Esophagus muscularis mucosa (tissue), 4 donors: Measurements from ENCODE around the gene LRIG2. TPM values are rescaled to one million over a fixed set of nuclear protein-coding genes. Genes with fewer than 3 reads are reported as not detected.
"Not testable (repeated sequence)": the region's sequence is repeated elsewhere in the genome, so short reads cannot be mapped to it uniquely, and the experiment has no call there.

Experiments
- DNase-seq: peaks from one replicate; pipeline ENCODE4 v3.0.0-alpha.2; 2017; ENCODE audit errors: extremely low spot score
- H3K27ac ChIP-seq, 4 donors: fragments of 200-600 bp; sonication (generic); replicated peaks in 1 of 4; 1 replicate in 3 of 4; 2 replicates in 1 of 4; pipeline ENCODE4 v1.5.1; 2016 to 2019; ENCODE audit warnings: mild to moderate bottlenecking in 1 of 4
- H3K27me3 ChIP-seq, 4 donors: fragments of 200-600 bp; sonication (generic); one replicate each; pipeline versions ENCODE4 v1.5.1 to v1.6.0; 2016 to 2019
- H3K36me3 ChIP-seq, 4 donors: fragments of 200-600 bp; sonication (generic); one replicate each; pipeline ENCODE4 v1.5.1; 2016 to 2019
- H3K4me1 ChIP-seq, 4 donors: fragments of 200-600 bp; sonication (generic); one replicate each; pipeline ENCODE4 v1.5.1; 2016 to 2019
- H3K4me3 ChIP-seq, 4 donors: fragments of 200-600 bp; sonication (generic); 1 replicate in 2 of 4; 2 replicates in 2 of 4; pipeline ENCODE4 v1.5.1; 2016 to 2019; ENCODE audit warnings: mild to moderate bottlenecking in 4 of 4, moderate library complexity in 1 of 4
- H3K9me3 ChIP-seq, 4 donors: fragments of 200-600 bp; sonication (generic); 1 replicate in 3 of 4; 2 replicates in 1 of 4; pipeline ENCODE4 v1.5.1; 2016 to 2019
- EP300 ChIP-seq: sonication (generic); formaldehyde crosslinking; IDR thresholded peaks from one replicate; pipeline ENCODE4 v1.6.1; 2017; ENCODE audit warnings: antibody characterized with exemption
- POLR2A ChIP-seq: fragments of 450-650 bp; IDR thresholded peaks from one replicate; pipeline ENCODE4 v1.6.1; 2017; ENCODE audit warnings: antibody characterized with exemption, moderate library complexity, mild to moderate bottlenecking, low read depth
- POLR2AphosphoS5 ChIP-seq, 2 donors: sonication (generic); formaldehyde crosslinking; IDR thresholded peaks; one replicate each; pipeline ENCODE4 v1.6.1; 2017; ENCODE audit warnings: antibody characterized with exemption in 2 of 2
- WGBS: methylation state at CpG from one replicate; pipeline ENCODE4 v1.1.5; 2018; 5-methylcytosine and 5-hydroxymethylcytosine counted together
- intact Hi-C: fragments of 100-400 bp; cut with DNase I; formaldehyde crosslinking; loops from one replicate; pipeline ENCODE4 v1.15.1; 2023
- total RNA-seq, 4 donors: library from RNA; depleted of rRNA; stranded (reverse); fragments of >200 nt; gene quantifications; one replicate each; pipeline versions ENCODE4 v1.1.0 to v1.2.1, GENCODE V29; 2016
- TF ChIP-seq, protein P1 (sequence below), 3 experiments: fragments of 200-600 bp in 2 of 3; fragments of 450-650 bp in 1 of 3; sonication (generic) in 2 of 3; IDR thresholded peaks; one replicate each; pipeline ENCODE4 v1.5.1; 2017 to 2019; ENCODE audit warnings: antibody characterized with exemption in 3 of 3, mild to moderate bottlenecking in 2 of 3, moderate library complexity in 1 of 3

LRIG2 gene
- total RNA-seq, 4 donors from 2014 or later: 8.9 to 13.9 (median 11.3) TPM

GRCh38 chr1:113041569-113042284 is 31.3 kb upstream of the LRIG2 start:
- Histone ChIP-seq H3K27me3 (no peaks in the 10 kb centered on the region), H3K27ac (no peak overlapping the region), H3K9me3 (no peaks in the 10 kb centered on the region), H3K4me3 (no peak overlapping the region), H3K4me1 (peaks cover 8 to 13% (median 13%) of the 10 kb centered on the region in 4 donors), H3K36me3 (no peaks in the 10 kb centered on the region)
- no peak for TF ChIP-seq EP300
- TF ChIP-seq, protein P1, sequence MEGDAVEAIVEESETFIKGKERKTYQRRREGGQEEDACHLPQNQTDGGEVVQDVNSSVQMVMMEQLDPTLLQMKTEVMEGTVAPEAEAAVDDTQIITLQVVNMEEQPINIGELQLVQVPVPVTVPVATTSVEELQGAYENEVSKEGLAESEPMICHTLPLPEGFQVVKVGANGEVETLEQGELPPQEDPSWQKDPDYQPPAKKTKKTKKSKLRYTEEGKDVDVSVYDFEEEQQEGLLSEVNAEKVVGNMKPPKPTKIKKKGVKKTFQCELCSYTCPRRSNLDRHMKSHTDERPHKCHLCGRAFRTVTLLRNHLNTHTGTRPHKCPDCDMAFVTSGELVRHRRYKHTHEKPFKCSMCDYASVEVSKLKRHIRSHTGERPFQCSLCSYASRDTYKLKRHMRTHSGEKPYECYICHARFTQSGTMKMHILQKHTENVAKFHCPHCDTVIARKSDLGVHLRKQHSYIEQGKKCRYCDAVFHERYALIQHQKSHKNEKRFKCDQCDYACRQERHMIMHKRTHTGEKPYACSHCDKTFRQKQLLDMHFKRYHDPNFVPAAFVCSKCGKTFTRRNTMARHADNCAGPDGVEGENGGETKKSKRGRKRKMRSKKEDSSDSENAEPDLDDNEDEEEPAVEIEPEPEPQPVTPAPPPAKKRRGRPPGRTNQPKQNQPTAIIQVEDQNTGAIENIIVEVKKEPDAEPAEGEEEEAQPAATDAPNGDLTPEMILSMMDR (IDR thresholded peaks at IDR 0.05): no peak
- no peak for TF ChIP-seq POLR2A
- TF ChIP-seq POLR2AphosphoS5 (IDR thresholded peaks at IDR 0.05): no peak
- 90% methylated on average over 1 of the region's 1 CpG for WGBS
- no peak for DNase-seq
- intact Hi-C loops: loop anchor here (2.0 to 10.0 kb wide), 3 partner anchors 163 to 327 kb away; partner anchors contain the start of gene PPM1J

DNA sequence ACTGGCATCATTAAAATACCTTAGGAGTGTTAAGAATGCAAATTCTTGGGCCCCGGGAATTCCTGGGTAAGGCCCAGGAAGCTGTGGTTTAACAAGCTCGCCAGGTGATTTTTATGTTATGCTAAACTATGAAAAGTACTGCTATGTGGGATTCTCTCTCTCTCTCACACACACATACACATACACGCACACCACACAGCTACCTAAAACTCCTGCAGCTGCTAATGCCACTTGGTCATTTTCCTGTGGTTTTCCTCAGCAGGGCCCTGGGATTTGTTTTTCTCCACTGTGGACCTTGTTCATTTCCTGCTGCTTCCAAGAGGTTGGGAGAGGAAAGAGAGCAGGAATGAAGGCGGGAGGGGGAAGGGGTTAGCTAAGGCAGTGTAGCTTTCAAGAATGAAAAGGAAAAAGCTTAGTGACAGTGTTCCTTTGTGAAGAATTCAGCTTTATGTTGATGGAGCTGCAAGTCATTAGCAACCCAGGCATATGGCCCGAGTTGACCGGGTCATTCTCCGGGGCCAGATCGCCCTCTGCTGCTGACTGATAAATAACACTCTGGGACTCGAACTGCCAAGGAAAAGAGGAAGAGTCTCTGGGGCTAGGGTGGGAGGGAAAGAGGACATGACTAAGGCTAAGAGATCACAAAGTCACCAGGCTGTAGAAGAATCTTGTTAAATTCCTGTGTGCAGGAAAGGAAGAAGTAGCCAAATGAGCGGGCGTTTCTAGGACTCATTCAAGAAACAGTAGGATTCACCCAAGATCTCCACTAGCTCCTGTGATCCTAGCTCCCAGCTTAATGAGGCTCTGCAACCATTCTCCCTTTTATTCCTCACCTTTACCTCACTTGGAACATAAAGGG is 30.5 kb upstream of the LRIG2 start:
- DNase-seq: peak; percentile 93
- Histone ChIP-seq H3K36me3 (no peaks in the 10 kb centered on the region), H3K27ac (no peak overlapping the region), H3K4me3 (no peak overlapping the region), H3K4me1 (peaks cover 8 to 13% (median 13%) of the 10 kb centered on the region in 4 donors), H3K27me3 (no peaks in the 10 kb centered on the region), H3K9me3 (no peaks in the 10 kb centered on the region)
- TF ChIP-seq POLR2AphosphoS5 (IDR thresholded peaks at IDR 0.05) (peak in 1 of 2 donors; percentile 35), POLR2A (no peak)
- TF ChIP-seq, protein P1 (IDR thresholded peaks at IDR 0.05): peak; percentile 68 to 75 (median 74)
- WGBS: 27% methylated on average over 11 of the region's 11 CpGs
- intact Hi-C loops: loop anchor here (2.0 to 10.0 kb wide), 3 partner anchors 164 to 328 kb away; partner anchors contain the start of gene PPM1J

DNA sequence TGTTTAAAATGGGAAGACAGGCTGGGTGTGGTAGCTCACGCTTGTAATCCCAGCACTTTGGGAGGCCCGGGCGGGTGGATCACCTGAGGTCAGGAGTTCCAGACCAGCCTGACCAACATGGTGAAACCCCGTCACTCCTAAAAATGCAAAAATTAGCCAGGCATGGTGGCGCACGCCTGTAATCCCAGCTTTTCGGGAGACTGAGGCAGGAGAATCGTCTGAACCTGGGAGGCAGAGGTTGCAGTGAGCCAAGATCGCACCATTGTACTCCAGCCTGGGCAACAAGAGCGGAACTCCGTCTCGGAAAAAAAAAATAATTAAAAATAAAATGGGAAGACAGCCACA is 29.9 kb upstream of the LRIG2 start:
- H3K4me3 ChIP-seq, H3K9me3 ChIP-seq, H3K36me3 ChIP-seq, H3K27ac ChIP-seq, H3K27me3 ChIP-seq, DNase-seq: not testable (repeated sequence)
- WGBS: 70% methylated on average over 12 of the region's 12 CpGs
- H3K4me1 ChIP-seq: peaks cover 8 to 13% (median 13%) of the 10 kb centered on the region in 4 donors
- intact Hi-C loops: loop anchor here (2.0 to 10.0 kb wide), 3 partner anchors 164 to 328 kb away; partner anchors contain the start of gene PPM1J

DNA sequence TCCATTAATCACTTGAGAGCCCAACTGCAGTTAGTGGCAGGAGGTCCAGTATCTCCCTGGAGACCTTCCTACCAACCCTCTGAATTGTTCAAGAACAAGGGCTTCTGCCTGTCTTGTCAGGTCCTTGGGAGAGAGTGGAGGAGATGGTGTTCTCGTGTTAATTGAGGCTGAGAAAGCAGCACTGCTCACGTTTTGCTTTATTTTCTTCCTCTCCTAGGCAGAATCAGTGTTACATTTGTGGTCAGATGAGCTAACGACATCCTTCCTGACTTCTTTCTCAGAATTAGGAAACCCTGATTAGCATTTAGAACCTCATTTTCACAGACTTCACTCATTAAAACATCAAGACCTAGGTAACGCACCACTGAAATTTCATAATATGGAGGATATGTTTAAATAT is 26.4 kb upstream of the LRIG2 start:
- 69% methylated on average over 4 of the region's 4 CpGs for WGBS
- H3K4me1 ChIP-seq: peaks cover 8 to 13% (median 13%) of the 10 kb centered on the region in 4 donors
- H3K27me3 ChIP-seq: no peaks in the 10 kb centered on the region
- no peak overlapping the region for H3K4me3 ChIP-seq
- intact Hi-C loops: loop anchor here (10.0 kb wide), 1 partner anchor 332 kb away; the partner anchor contains the start of gene PPM1J
- H3K9me3 ChIP-seq: no peaks in the 10 kb centered on the region
- DNase-seq: no peak
- H3K36me3 ChIP-seq: no peaks in the 10 kb centered on the region
- H3K27ac ChIP-seq: no peak overlapping the region
- TF ChIP-seq EP300 (no peak), POLR2AphosphoS5 (IDR thresholded peaks at IDR 0.05) (no peak), POLR2A (no peak)
- TF ChIP-seq, protein P1 (IDR thresholded peaks at IDR 0.05): no peak

DNA sequence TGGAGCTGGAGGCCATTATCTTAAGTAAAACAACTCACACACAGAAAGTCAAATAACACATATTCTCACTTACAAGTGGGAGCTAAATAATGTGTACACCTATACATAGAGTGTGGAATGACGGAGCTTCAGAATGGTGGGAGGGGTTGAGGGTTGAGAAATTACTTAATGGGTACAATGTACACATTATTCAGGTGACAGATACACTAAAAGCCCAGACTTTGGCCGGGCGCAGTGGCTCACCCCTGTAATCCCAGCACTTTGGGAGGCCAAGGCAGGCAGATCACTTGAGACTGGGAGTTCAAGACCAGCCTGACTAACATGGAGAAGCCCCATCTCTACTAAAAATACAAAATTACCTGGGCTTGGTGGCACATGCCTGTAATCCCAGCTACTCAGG is 24.9 kb upstream of the LRIG2 start:
- DNase-seq: no peak
- no peak overlapping the region for H3K4me3 ChIP-seq
- H3K4me1 ChIP-seq: peaks cover 0 to 2% (median under 1%) of the 10 kb centered on the region in 4 donors
- intact Hi-C loops: loop anchor here (10.0 kb wide), 1 partner anchor 333 kb away; the partner anchor contains the start of gene PPM1J
- H3K27me3 ChIP-seq: no peaks in the 10 kb centered on the region
- no peaks in the 10 kb centered on the region for H3K9me3 ChIP-seq
- 89% methylated on average over 3 of the region's 3 CpGs for WGBS
- TF ChIP-seq POLR2A: no peak
- TF ChIP-seq, protein P1 (IDR thresholded peaks at IDR 0.05): no peak
- H3K36me3 ChIP-seq: no peaks in the 10 kb centered on the region
- H3K27ac ChIP-seq: no peak overlapping the region
